SW480 (cell line): ENCODE data around the gene NOTCH2NLA.
"Not testable (repeated sequence)": the region's sequence is repeated elsewhere in the genome, so short reads cannot be mapped to it uniquely, and the experiment has no call there.

Experiments
- DNase-seq: peaks from one replicate; pipeline ENCODE4 v3.0.0-alpha.2; 2016; ENCODE audit warnings: low spot score

The NOTCH2NLA gene

GRCh38 chr1:146167273-146167672 lies 61.5 kb downstream of the NOTCH2NLA start:
- DNase-seq, result not testable (repeated sequence)

- DNase-seq, result not testable (repeated sequence)
Observed at GRCh38 chr1:146144465-146144864, 84.4 kb downstream of the NOTCH2NLA start, which contains the start of gene NBPF10. NBPF10 (minus strand) TSS chr1:146144804; CDS start chr1:146144769, 35 bp downstream.
